ENCODE measurements around the gene RPA4. TPM values are rescaled to one million over a fixed set of nuclear protein-coding genes. Genes with fewer than 3 reads are reported as not detected.
"Not testable (repeated sequence)": the region's sequence is repeated elsewhere in the genome, so short reads cannot be mapped to it uniquely, and the experiment has no call there.

The RPA4 gene
- total and polyA plus RNA-seq, 11 donors: 0.07 to 1.1 (median 0.22) TPM; not detected in 1

DNA sequence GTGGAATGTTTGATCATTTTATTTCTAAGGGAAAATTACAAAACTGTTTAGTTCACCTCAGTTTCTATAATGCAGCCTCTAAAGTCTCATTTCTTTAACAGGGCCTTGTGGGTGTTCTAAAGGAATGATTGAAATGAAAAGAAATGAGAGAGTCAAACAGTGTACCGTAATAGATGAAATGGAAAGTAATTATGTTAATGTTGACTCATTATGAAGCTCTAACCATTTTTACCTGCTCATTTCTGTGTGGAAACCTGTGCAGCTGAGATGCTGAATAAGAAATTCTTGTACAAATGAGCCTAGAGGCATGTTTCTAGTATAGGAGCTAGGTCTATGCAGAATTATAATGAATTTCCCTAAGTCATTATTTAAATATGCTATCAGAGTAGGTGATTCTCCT, 45.2 kb upstream of the RPA4 start:
- TF ChIP-seq POLR2A (IDR thresholded peaks at IDR 0.05) (no peak), CTCF (IDR thresholded peaks at IDR 0.05) (no peak)
- Histone ChIP-seq H3K27ac (no peak overlapping the region), H3K27me3 (no peaks in the 10 kb centered on the region), H3K4me3 (no peak overlapping the region), H3K4me1 (no peaks in the 10 kb centered on the region), H3K9me3 (no peaks in the 10 kb centered on the region), H3K36me3 (no peaks in the 10 kb centered on the region)
- WGBS, 4 donors: 46 to 92% (median 91%) methylated on average over 1 of the region's 1 CpG
- intact Hi-C loops (cut with DNase I): no loop called here
- ATAC-seq (no peak), DNase-seq (no peak)

DNA sequence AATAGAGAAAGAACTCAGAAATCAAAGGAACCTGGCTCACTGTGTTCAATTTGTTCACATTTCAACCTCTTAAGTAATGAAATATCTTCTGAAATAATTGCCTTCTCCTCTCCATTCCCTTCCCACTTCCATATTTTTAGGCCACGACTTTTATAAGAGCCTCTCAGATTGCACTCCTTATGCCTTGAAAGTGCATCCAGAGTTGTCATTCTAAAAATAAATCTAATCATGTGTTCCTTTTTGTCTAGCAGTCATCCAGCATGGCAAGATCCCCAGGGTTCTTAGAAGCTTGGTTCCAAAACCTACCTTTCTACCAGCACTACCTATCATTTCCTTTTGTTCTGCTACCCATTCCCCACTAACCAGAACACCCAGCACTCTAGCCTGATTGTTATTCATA, 42.4 kb upstream of the RPA4 start:
- H3K27ac ChIP-seq: no peak overlapping the region
- H3K36me3 ChIP-seq: no peaks in the 10 kb centered on the region
- peaks cover 0 to 8% (median 0%) of the 10 kb centered on the region in 9 donors for H3K27me3 ChIP-seq
- WGBS, 4 donors: 32 to 61% (median 48%) methylated on average over 1 of the region's 1 CpG
- DNase-seq (no peak), ATAC-seq (peak in 1 of 4 donors; percentile 51)
- no peaks in the 10 kb centered on the region for H3K9me3 ChIP-seq
- no peak for TF ChIP-seq CTCF (IDR thresholded peaks at IDR 0.05)
- TF ChIP-seq POLR2A (IDR thresholded peaks at IDR 0.05): no peak
- H3K4me1 ChIP-seq: no peaks in the 10 kb centered on the region
- intact Hi-C loops (cut with DNase I): loop anchor here in 2 of 10 donors (5.0 to 10.0 kb wide), 2 partner anchors 69 to 467 kb away; no protein-coding TSS in a partner anchor
- H3K4me3 ChIP-seq: no peak overlapping the region

- not testable (repeated sequence) for H3K27me3 ChIP-seq, H3K9me3 ChIP-seq, H3K27ac ChIP-seq, H3K4me1 ChIP-seq, ATAC-seq, H3K36me3 ChIP-seq, DNase-seq, H3K4me3 ChIP-seq
- intact Hi-C loops (cut with DNase I): loop anchor here in 2 of 10 donors (5.0 to 10.0 kb wide), 2 partner anchors 70 to 467 kb away; no protein-coding TSS in a partner anchor
- WGBS, 4 donors: 56 to 96% (median 85%) methylated on average over 3 of the region's 3 CpGs
Measured at GRCh38 chrX:96841866-96842265, 41.8 kb upstream of the RPA4 start.

DNA sequence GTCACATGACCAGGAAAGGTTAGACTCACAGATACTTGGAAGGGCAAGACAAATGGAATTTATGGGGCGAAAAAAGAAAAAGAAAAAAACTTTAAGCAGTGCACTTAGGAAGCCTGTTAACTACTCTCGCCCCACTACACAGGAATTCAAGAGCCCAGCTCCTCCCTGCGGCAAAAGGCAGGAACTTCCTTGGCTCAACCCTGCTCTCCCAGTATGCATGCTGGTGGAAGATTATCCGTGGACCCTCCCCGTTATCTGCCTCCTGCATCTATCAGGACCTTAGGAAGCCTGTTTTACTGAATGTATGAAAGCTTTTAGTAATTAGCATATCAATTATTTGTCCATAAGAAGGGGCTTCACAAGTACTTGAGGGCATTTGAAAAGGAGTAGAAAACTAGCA, 40.1 kb upstream of the RPA4 start:
- intact Hi-C loops (cut with DNase I): loop anchor here in 2 of 10 donors (5.0 to 10.0 kb wide), 2 partner anchors 71 to 469 kb away; no protein-coding TSS in a partner anchor
- Histone ChIP-seq H3K27me3 (peaks cover 0 to 8% (median 0%) of the 10 kb centered on the region in 9 donors), H3K36me3 (no peaks in the 10 kb centered on the region), H3K4me1 (no peaks in the 10 kb centered on the region), H3K4me3 (no peak overlapping the region), H3K9me3 (no peaks in the 10 kb centered on the region), H3K27ac (no peak overlapping the region)
- peak in 3 of 4 donors; percentile 41 to 60 (median 56) for ATAC-seq
- no peak for DNase-seq
- 32 to 60% (median 51%) methylated on average over 5 of the region's 5 CpGs for WGBS, 4 donors
- TF ChIP-seq CTCF (IDR thresholded peaks at IDR 0.05): peak in 7 of 12 donors; percentile 5 to 36 (median 33)
- TF ChIP-seq POLR2A (IDR thresholded peaks at IDR 0.05): no peak

- no peaks in the 10 kb centered on the region for H3K36me3 ChIP-seq
- no peak overlapping the region for H3K4me3 ChIP-seq
- no peaks in the 10 kb centered on the region for H3K9me3 ChIP-seq
- intact Hi-C loops (cut with DNase I): loop anchor here in 1 of 10 donors (10.0 kb wide), 1 partner anchor 472 kb away; no protein-coding TSS in a partner anchor
- DNase-seq (no peak), ATAC-seq (no peak)
- H3K27ac ChIP-seq: no peak overlapping the region
- H3K4me1 ChIP-seq: no peaks in the 10 kb centered on the region
- H3K27me3 ChIP-seq: peaks cover 0 to 8% (median 0%) of the 10 kb centered on the region in 9 donors
- WGBS, 4 donors: 79 to 98% (median 89%) methylated on average over 1 of the region's 1 CpG
- no peak for TF ChIP-seq CTCF (IDR thresholded peaks at IDR 0.05)
- TF ChIP-seq POLR2A (IDR thresholded peaks at IDR 0.05): no peak
Measured at GRCh38 chrX:96846841-96847240, 36.9 kb upstream of the RPA4 start.

DNA sequence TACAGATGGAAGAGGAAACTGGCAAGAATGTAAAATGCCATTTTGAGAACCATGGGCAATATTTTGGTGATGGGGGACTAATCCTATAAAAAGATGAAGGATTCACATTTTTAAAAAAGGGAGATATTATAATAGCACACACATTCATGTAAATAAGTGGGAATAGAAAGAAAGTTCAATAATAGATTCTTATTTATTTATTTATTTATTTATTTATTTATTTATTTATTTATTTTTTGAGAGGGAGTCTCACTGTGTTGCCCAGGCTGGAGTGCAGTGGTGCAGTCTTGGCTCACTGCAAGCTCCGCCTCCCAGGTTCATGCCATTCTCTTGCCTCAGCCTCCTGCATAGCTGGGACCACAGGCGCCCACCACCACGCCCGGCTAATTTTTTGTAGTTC, 24.3 kb upstream of the RPA4 start:
- H3K27ac ChIP-seq; H3K4me3 ChIP-seq; H3K9me3 ChIP-seq; H3K4me1 ChIP-seq; intact Hi-C loops (cut with DNase I); DNase-seq; H3K36me3 ChIP-seq; ATAC-seq; H3K27me3 ChIP-seq: not testable (repeated sequence)
- whole genome bisulfite sequencing, 4 donors: 90 to 99% (median 95%) methylated on average over 4 of the region's 4 CpGs

All from heart left ventricle (tissue), 16 donors.